ENCODE measurements around the gene PAK4. TPM values are rescaled to one million over a fixed set of nuclear protein-coding genes. Genes with fewer than 3 reads are reported as not detected.
A peak's percentile ranks its signal among the peaks of the same experiment; 100 is the strongest.

Gene PAK4
- polyA plus RNA-seq, 3 donors from 2014 or later, result 0.68 to 2.1 (median 1.5) TPM

- Mint-ChIP-seq H3K27me3 (ENCODE audit: low read depth in 3 of 3) (peaks cover 4 to 10% (median 9%) of the 10 kb centered on the region in 3 donors), H3K4me1 (peaks cover 37 to 53% of the 10 kb centered on the region in 2 donors), H3K27ac (peak overlapping the region in 1 of 6 donors; percentile 30), H3K4me3 (peak overlapping the region in 1 of 5 donors; percentile 35), H3K9me3 (no peaks in the 10 kb centered on the region), H3K36me3 (no peaks in the 10 kb centered on the region)
- no peak for DNase-seq
Measured at GRCh38 chr19:39129116-39129515, 3.5 kb downstream of the PAK4 start.

DNA sequence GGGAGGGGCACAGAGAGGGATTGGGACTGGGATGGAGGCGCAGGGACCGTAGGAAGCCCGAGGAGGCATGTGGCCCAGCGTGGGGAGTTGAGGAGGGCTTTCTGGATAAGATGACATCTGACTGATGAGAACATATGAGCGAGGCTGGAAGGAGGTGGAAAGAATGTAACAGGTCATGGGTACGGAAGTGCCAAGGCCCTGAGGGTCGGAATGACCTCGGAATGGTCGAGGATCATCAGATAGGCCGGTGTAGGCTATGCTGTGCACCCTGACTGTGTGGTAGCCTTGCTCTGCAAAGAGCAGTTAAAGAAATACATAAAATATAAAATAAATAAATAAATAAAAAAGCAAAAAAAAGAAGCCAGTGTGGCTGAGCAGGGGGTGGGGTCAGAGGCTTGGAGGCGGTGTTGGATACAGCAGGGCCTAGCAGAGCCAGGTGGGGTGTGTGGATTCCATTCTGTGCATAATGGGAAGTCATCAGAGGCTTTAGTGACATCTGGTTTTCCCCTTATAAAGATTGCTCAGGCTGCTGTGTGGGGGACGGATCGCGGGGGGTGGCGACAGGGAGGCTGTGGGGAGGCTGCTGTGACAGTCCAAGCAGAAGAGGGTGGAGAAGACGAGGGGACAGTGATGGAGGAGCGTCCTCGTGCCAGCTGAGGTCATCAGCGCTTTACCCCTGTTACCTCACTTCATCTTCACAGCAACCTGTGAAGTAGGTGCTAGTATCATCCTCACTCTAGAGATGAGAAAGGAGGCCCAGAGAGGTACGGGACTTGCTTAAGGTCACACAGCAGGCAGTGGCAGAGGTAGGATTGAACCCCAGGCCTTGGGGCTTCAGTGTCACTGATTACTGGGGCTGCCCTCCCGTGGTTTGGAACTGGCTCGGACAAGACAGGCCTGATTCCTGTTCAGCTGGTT lies 5.0 kb downstream of the PAK4 start:
- Mint-ChIP-seq H3K27me3 (ENCODE audit: low read depth in 3 of 3) (peaks cover 1 to 5% (median 5%) of the 10 kb centered on the region in 3 donors), H3K27ac (peak overlapping the region in 2 of 6 donors; percentile 23 to 51), H3K36me3 (no peaks in the 10 kb centered on the region), H3K4me3 (no peak overlapping the region), H3K4me1 (peaks cover 30 to 41% of the 10 kb centered on the region in 2 donors), H3K9me3 (no peaks in the 10 kb centered on the region)
- no peak for DNase-seq

DNA sequence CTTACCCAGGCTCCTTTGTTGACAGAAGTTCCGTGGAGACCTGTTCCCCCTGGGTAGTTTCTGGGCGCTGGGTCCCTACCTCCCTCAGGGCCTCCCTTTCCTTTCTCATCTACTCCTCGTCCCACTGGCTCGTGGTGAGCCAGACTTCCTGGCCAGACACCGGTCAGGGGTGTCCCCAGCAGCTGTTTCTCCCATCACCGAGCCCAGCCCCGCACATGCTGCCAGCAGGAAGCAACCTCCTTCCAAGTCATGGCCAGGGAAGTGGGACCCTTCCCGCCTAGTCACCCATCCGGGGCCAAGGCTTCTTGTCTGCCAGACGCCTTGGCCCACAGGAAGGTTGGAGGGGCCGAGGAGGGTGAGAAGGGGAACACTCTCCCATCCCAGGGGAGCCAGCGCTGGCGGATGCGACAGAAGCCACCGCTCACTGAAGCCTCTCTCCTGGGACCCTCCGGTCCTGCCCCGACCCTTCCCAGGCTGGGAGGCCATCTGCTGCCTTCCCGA lies 5.7 kb downstream of the PAK4 start:
- Mint-ChIP-seq H3K4me3 (no peak overlapping the region), H3K9me3 (no peaks in the 10 kb centered on the region), H3K27me3 (ENCODE audit: low read depth in 3 of 3) (peaks cover 0 to 4% (median 0%) of the 10 kb centered on the region in 3 donors), H3K27ac (no peak overlapping the region), H3K4me1 (peaks cover 29 to 37% of the 10 kb centered on the region in 2 donors), H3K36me3 (no peaks in the 10 kb centered on the region)
- no peak for DNase-seq

DNA sequence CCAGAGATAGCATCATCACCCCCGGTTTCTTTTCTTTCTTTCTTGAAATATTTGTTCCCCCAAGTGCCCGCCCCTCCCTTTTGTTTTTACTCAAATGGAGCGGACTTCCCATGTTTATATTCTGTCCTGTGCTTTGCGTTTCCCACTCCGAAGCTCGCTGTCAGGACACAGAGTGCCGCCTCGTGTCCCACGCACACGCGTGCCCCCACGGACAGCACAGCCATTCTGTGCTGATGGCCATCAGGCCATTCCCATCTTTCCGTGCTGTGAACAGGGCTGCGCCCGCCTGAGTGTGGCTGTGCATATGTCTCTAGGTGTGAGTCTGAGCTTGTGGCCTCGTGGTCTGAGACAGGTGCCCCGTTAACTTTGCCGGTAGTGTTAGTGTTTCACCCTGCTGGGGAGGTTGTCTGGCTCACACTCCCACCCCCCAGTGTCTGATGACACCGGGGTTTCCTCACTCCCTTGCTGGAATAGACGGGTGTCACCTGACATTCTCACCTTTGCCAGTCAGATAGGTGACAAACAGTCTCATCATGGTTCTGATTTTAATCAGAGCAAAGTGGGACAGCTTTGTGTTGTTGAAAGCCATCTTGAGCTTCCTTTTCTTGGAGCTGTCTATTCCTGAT lies 6.9 kb downstream of the PAK4 start:
- H3K4me1 Mint-ChIP-seq, result peaks cover 19 to 26% of the 10 kb centered on the region in 2 donors
- H3K9me3 Mint-ChIP-seq, result no peaks in the 10 kb centered on the region
- H3K27me3 Mint-ChIP-seq (ENCODE audit: low read depth in 3 of 3), result no peaks in the 10 kb centered on the region
- H3K4me3 Mint-ChIP-seq, result no peak overlapping the region
- no peaks in the 10 kb centered on the region for H3K36me3 Mint-ChIP-seq
- H3K27ac Mint-ChIP-seq, result peak overlapping the region in 4 of 6 donors; percentile 37 to 69 (median 54)
- no peak for DNase-seq

DNA sequence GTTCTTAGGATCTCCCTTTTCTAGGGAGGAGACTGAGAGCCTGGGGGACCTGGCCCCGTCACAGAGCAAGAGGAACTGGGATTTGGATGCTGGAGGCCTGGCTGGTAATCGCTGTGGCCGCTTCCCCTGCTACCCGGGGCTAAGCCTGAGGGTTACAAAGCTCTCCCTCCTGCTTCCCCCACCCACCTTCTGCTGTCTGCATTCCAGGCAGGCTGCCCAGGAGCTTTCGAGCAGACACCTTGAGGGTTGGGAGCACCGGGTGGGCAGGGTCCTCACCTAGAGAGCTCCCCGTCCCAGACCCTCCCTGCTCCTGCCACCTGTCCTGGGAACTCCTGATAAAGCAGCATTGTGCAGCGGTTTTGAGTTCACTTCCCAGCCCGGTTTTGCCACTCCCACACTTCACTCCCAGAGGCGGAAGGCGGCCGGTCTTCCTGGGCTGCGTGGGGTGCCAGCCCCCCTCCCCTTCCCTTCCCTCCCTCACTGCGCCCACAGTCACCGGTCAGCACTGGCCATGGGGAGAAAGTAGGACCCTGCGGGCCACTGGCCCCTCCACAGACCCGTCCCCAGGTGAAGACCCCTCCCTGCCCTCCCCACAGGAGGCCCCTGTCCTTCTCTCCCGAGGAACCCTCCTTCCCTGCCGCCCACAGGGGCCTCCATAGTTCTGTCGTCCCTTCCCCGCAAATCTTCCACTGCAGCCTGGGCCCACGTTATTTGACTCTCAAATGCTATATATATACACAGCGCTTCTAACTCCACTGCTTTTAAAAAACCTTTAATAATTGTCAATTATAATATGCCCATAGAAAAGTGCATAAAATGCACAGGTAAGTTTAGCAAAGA lies 8.1 kb downstream of the PAK4 start:
- no peaks in the 10 kb centered on the region for H3K36me3 Mint-ChIP-seq
- H3K4me1 Mint-ChIP-seq, result peaks cover 17 to 23% of the 10 kb centered on the region in 2 donors
- no peak overlapping the region for H3K27ac Mint-ChIP-seq
- no peak overlapping the region for H3K4me3 Mint-ChIP-seq
- DNase-seq, result no peak
- no peaks in the 10 kb centered on the region for H3K9me3 Mint-ChIP-seq
- no peaks in the 10 kb centered on the region for H3K27me3 Mint-ChIP-seq (ENCODE audit: low read depth in 3 of 3)

- peaks cover 17 to 18% of the 10 kb centered on the region in 2 donors for H3K4me1 Mint-ChIP-seq
- no peaks in the 10 kb centered on the region for H3K36me3 Mint-ChIP-seq
- H3K27me3 Mint-ChIP-seq (ENCODE audit: low read depth in 3 of 3), result no peaks in the 10 kb centered on the region
- no peak for DNase-seq
- H3K9me3 Mint-ChIP-seq, result no peaks in the 10 kb centered on the region
- no peak overlapping the region for H3K27ac Mint-ChIP-seq
- H3K4me3 Mint-ChIP-seq, result no peak overlapping the region
Measured at GRCh38 chr19:39135701-39136100, 10.1 kb downstream of the PAK4 start.

GRCh38 chr19:39136225-39136940 lies 10.8 kb downstream of the PAK4 start:
- Mint-ChIP-seq H3K4me1 (peaks cover 16 to 17% of the 10 kb centered on the region in 2 donors), H3K27me3 (ENCODE audit: low read depth in 3 of 3) (peaks cover 0 to 1% (median 0%) of the 10 kb centered on the region in 3 donors), H3K27ac (peak overlapping the region in 1 of 6 donors; percentile 50), H3K9me3 (no peaks in the 10 kb centered on the region), H3K4me3 (no peak overlapping the region), H3K36me3 (no peaks in the 10 kb centered on the region)
- DNase-seq, result no peak

DNA sequence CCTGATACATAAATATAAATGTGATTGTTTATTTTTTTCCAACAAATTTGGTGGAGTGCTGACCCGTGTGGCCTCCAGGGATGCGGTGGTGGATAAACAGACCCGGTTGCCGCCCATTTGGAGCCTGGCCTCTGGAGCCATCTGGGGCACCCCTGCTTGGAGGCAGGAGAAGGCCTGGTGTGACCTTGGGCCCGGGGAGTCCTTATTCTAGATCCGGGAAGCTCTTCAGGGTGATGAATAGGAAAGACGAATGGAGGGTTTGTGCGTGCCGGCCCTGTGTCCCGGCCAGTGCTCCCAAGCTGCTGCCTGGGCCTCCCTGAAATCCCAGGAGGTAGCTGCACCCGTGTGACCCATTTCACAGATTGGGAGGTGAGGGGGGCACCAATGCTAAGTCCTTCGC lies 11.5 kb downstream of the PAK4 start:
- no peak for DNase-seq
- no peaks in the 10 kb centered on the region for H3K9me3 Mint-ChIP-seq
- H3K4me3 Mint-ChIP-seq, result no peak overlapping the region
- peaks cover 12 to 13% of the 10 kb centered on the region in 2 donors for H3K4me1 Mint-ChIP-seq
- H3K27me3 Mint-ChIP-seq (ENCODE audit: low read depth in 3 of 3), result peaks cover 0 to 1% (median 0%) of the 10 kb centered on the region in 3 donors
- no peak overlapping the region for H3K27ac Mint-ChIP-seq
- H3K36me3 Mint-ChIP-seq, result no peaks in the 10 kb centered on the region

- Mint-ChIP-seq H3K27ac (no peak overlapping the region), H3K36me3 (no peaks in the 10 kb centered on the region), H3K4me1 (peaks cover 4 to 6% of the 10 kb centered on the region in 2 donors), H3K27me3 (ENCODE audit: low read depth in 3 of 3) (peaks cover 0 to 1% (median 0%) of the 10 kb centered on the region in 3 donors), H3K9me3 (no peaks in the 10 kb centered on the region), H3K4me3 (no peak overlapping the region)
- no peak for DNase-seq
Measured at GRCh38 chr19:39138221-39139211, 12.9 kb downstream of the PAK4 start.

GRCh38 chr19:39139305-39139874 lies 13.8 kb downstream of the PAK4 start:
- H3K4me3 Mint-ChIP-seq, result no peak overlapping the region
- no peaks in the 10 kb centered on the region for H3K9me3 Mint-ChIP-seq

GRCh38 chr19:39139971-39140453 lies 14.4 kb downstream of the PAK4 start:
- no peaks in the 10 kb centered on the region for H3K36me3 Mint-ChIP-seq

More at GRCh38 chr19:39139305-39139874, 13.8 kb downstream of the PAK4 start:
- no peak for DNase-seq
- H3K27me3 Mint-ChIP-seq (ENCODE audit: low read depth in 3 of 3), result peaks cover 0 to 1% (median 0%) of the 10 kb centered on the region in 3 donors
- H3K27ac Mint-ChIP-seq, result no peak overlapping the region
- no peaks in the 10 kb centered on the region for H3K36me3 Mint-ChIP-seq
- H3K4me1 Mint-ChIP-seq, result peaks cover 7 to 14% of the 10 kb centered on the region in 2 donors

More at GRCh38 chr19:39139971-39140453, 14.4 kb downstream of the PAK4 start:
- peaks cover 14 to 21% of the 10 kb centered on the region in 2 donors for H3K4me1 Mint-ChIP-seq
- peaks cover 0 to 1% (median 0%) of the 10 kb centered on the region in 3 donors for H3K27me3 Mint-ChIP-seq (ENCODE audit: low read depth in 3 of 3)
- no peak for DNase-seq
- H3K9me3 Mint-ChIP-seq, result no peaks in the 10 kb centered on the region
- H3K27ac Mint-ChIP-seq, result no peak overlapping the region
- no peak overlapping the region for H3K4me3 Mint-ChIP-seq

Data from immature natural killer cell (primary cell).